Midbrain (tissue), 1 donor: ENCODE measurements around the gene CD164.

Source experiments
- DNase-seq: peaks from one replicate; lab custom pipeline; 2025; lab: John Stamatoyannopoulos, UW

CD164 gene

GRCh38 chr6:109381747-109382575 lies at the start of gene CD164:
Gene CD164, minus strand, starts transcription at chr6:109382467. Its CDS starts 89 bp downstream, at chr6:109382378.
- DNase-seq, result peak; percentile 95

- no peak for DNase-seq
These were observed 47.2 kb upstream of the CD164 start for GRCh38 chr6:109429496-109429895.

GRCh38 chr6:109428889-109429477 lies 46.7 kb upstream of the CD164 start:
- no peak for DNase-seq

- DNase-seq, result no peak
These were observed 42.7 kb upstream of the CD164 start for GRCh38 chr6:109424946-109425345.

GRCh38 chr6:109421184-109421583 lies 38.9 kb upstream of the CD164 start:
- DNase-seq, result no peak

- DNase-seq, result no peak
These were observed 38.5 kb upstream of the CD164 start for GRCh38 chr6:109420751-109421150.

GRCh38 chr6:109417646-109418045 lies 35.4 kb upstream of the CD164 start:
- DNase-seq, result no peak

GRCh38 chr6:109411034-109411433 lies 28.8 kb upstream of the CD164 start:
- DNase-seq, result no peak

GRCh38 chr6:109406196-109406595 lies 23.9 kb upstream of the CD164 start:
- DNase-seq, result no peak

GRCh38 chr6:109397020-109397419 lies 14.8 kb upstream of the CD164 start:
- peak; percentile 35 for DNase-seq

GRCh38 chr6:109396046-109396718 lies 13.9 kb upstream of the CD164 start:
- DNase-seq, result no peak

- no peak for DNase-seq
These were observed 11.6 kb upstream of the CD164 start for GRCh38 chr6:109393886-109394281.

- no peak for DNase-seq
These were observed 11.1 kb upstream of the CD164 start for GRCh38 chr6:109393157-109393885.

GRCh38 chr6:109389650-109390274 lies 7.5 kb upstream of the CD164 start:
- DNase-seq, result no peak

GRCh38 chr6:109388265-109388664 lies 6.0 kb upstream of the CD164 start:
- DNase-seq, result no peak

GRCh38 chr6:109383438-109383940 lies 1.2 kb upstream of the CD164 start:
- no peak for DNase-seq

GRCh38 chr6:109382576-109383437 lies 540 bp upstream of the CD164 start:
- DNase-seq, result peak; percentile 95

- DNase-seq, result peak; percentile 57
These were observed 1.1 kb downstream of the CD164 start for GRCh38 chr6:109381061-109381746.

- DNase-seq, result no peak
These were observed 2.6 kb downstream of the CD164 start for GRCh38 chr6:109379711-109380110.

- no peak for DNase-seq
These were observed 4.5 kb downstream of the CD164 start for GRCh38 chr6:109377717-109378116.
